Smooth muscle cell (in vitro differentiated cells): ENCODE results near the gene ADAMTS12. TPM values are rescaled to one million over a fixed set of nuclear protein-coding genes. Genes with fewer than 3 reads are reported as not detected.

Source experiments
- DNase-seq: peaks from one replicate; lab custom pipeline; 2025; ENCODE audit not compliant: unreplicated experiment; lab: John Stamatoyannopoulos, UW
- H2AFZ ChIP-seq: fragments of 200-600 bp; sonication (generic); 2 replicates; pipeline ENCODE4 v1.6.0; 2016; ENCODE audit warnings: antibody characterized with exemption, low read depth, mild to moderate bottlenecking
- H3F3A ChIP-seq: fragments of 200-600 bp; sonication (generic); 2 replicates; pipeline ENCODE4 v1.6.0; 2017; ENCODE audit warnings: antibody characterized with exemption, low read depth
- H3K27ac ChIP-seq: fragments of 200-600 bp; sonication (generic); 2 replicates; pipeline ENCODE4 v1.5.1; 2016; ENCODE audit warnings: low read depth, mild to moderate bottlenecking
- H3K27me3 ChIP-seq: fragments of 200-600 bp; sonication (generic); 2 replicates; pipeline ENCODE4 v1.6.1; 2016; ENCODE audit warnings: low read depth, mild to moderate bottlenecking
- H3K36me3 ChIP-seq: fragments of 200-600 bp; sonication (generic); 2 replicates; pipeline ENCODE4 v1.5.1; 2016; ENCODE audit warnings: low read depth
- H3K4me1 ChIP-seq: fragments of 200-600 bp; sonication (generic); 2 replicates; pipeline ENCODE4 v1.5.1; 2016; ENCODE audit warnings: low read depth
- H3K4me2 ChIP-seq: fragments of 200-600 bp; sonication (generic); 2 replicates; pipeline ENCODE4 v1.6.0; 2016; ENCODE audit warnings: mild to moderate bottlenecking
- H3K4me3 ChIP-seq: fragments of 200-600 bp; sonication (generic); 2 replicates; pipeline ENCODE4 v1.5.1; 2016; ENCODE audit warnings: mild to moderate bottlenecking
- H3K79me2 ChIP-seq: fragments of 200-600 bp; sonication (generic); 2 replicates; pipeline ENCODE4 v1.6.0; 2016; ENCODE audit warnings: low read depth, mild to moderate bottlenecking
- H3K9ac ChIP-seq: fragments of 200-600 bp; sonication (generic); 2 replicates; pipeline ENCODE4 v1.6.0; 2016; ENCODE audit warnings: low read depth
- H3K9me3 ChIP-seq: fragments of 200-600 bp; sonication (generic); replicated peaks from 2 replicates; pipeline ENCODE4 v1.5.1; 2016; ENCODE audit warnings: low read depth
- H4K20me1 ChIP-seq: fragments of 200-600 bp; sonication (generic); 2 replicates; pipeline ENCODE4 v1.6.0; 2016; ENCODE audit warnings: low read depth
- CTCF ChIP-seq: fragments of 200-600 bp; sonication (generic); IDR thresholded peaks from 2 replicates; pipeline ENCODE4 v1.5.1; 2017; ENCODE audit warnings: borderline replicate concordance, mild to moderate bottlenecking, antibody characterized with exemption; ENCODE audit not compliant: insufficient read depth, poor library complexity, severe bottlenecking
- WGBS: methylation state at CpG from one replicate; pipeline ENCODE4 v1.1.7; 2016; ENCODE audit warnings: low lambda C conversion rate; 5-methylcytosine and 5-hydroxymethylcytosine counted together
- polyA plus RNA-seq: library from polyadenylated mRNA; unstranded; fragments of >200 nt; fragmentation: Nextera tagmentation; extraction: Ambion mirVana; gene quantifications from 2 replicates; pipeline ENCODE4 v1.2.1, GENCODE V29; 2016
- total RNA-seq: library from RNA; depleted of rRNA; stranded (reverse); fragments of >200 nt; gene quantifications from 2 replicates; pipeline ENCODE4 v1.2.3, GENCODE V29; 2014

ADAMTS12 gene
- total and polyA plus RNA-seq, 2 experiments from 2014 or later, result 34.3 to 84.9 TPM

- no peak for TF ChIP-seq CTCF
- WGBS, result 85% methylated on average over 2 of the region's 2 CpGs
- no peak overlapping the region for H3K4me2 ChIP-seq
- no peaks in the 10 kb centered on the region for H3K27me3 ChIP-seq
- no peaks in the 10 kb centered on the region for H3K9me3 ChIP-seq
- no peak overlapping the region for H2AFZ ChIP-seq
- peaks cover 4% of the 10 kb centered on the region for H3K36me3 ChIP-seq
- H3F3A ChIP-seq, result no peaks in the 10 kb centered on the region
- no peak overlapping the region for H3K4me3 ChIP-seq
- no peak overlapping the region for H3K27ac ChIP-seq
- peaks cover 74% of the 10 kb centered on the region for H4K20me1 ChIP-seq
- no peak overlapping the region for H3K9ac ChIP-seq
- no peak for DNase-seq
- H3K79me2 ChIP-seq, result no peaks in the 10 kb centered on the region
- H3K4me1 ChIP-seq, result peaks cover 14% of the 10 kb centered on the region
Measured at GRCh38 chr5:33563530-33563929, 328.3 kb downstream of the ADAMTS12 start.

GRCh38 chr5:33558489-33558888 is 333.3 kb downstream of the ADAMTS12 start:
- no peak overlapping the region for H3K4me2 ChIP-seq
- WGBS, result 74% methylated on average over 1 of the region's 1 CpG
- no peak overlapping the region for H3K9ac ChIP-seq
- no peak for DNase-seq
- no peak overlapping the region for H3K4me3 ChIP-seq
- no peaks in the 10 kb centered on the region for H3K79me2 ChIP-seq
- H4K20me1 ChIP-seq, result peaks cover 43% of the 10 kb centered on the region
- TF ChIP-seq CTCF, result no peak
- H3K36me3 ChIP-seq, result peaks cover 4% of the 10 kb centered on the region
- no peaks in the 10 kb centered on the region for H3K9me3 ChIP-seq
- no peaks in the 10 kb centered on the region for H3K27me3 ChIP-seq
- no peak overlapping the region for H3K27ac ChIP-seq
- no peak overlapping the region for H2AFZ ChIP-seq
- no peaks in the 10 kb centered on the region for H3K4me1 ChIP-seq
- no peaks in the 10 kb centered on the region for H3F3A ChIP-seq

- no peak for DNase-seq
- H3K79me2 ChIP-seq, result no peaks in the 10 kb centered on the region
- no peaks in the 10 kb centered on the region for H3K4me1 ChIP-seq
- H3F3A ChIP-seq, result no peaks in the 10 kb centered on the region
- WGBS, result 87% methylated on average over 3 of the region's 3 CpGs
- no peak overlapping the region for H2AFZ ChIP-seq
- H3K27me3 ChIP-seq, result no peaks in the 10 kb centered on the region
- TF ChIP-seq CTCF, result no peak
- H3K27ac ChIP-seq, result no peak overlapping the region
- no peaks in the 10 kb centered on the region for H3K9me3 ChIP-seq
- H3K9ac ChIP-seq, result no peak overlapping the region
- H3K4me3 ChIP-seq, result no peak overlapping the region
- H3K4me2 ChIP-seq, result no peak overlapping the region
- peaks cover 7% of the 10 kb centered on the region for H3K36me3 ChIP-seq
- H4K20me1 ChIP-seq, result peaks cover 36% of the 10 kb centered on the region
Measured at GRCh38 chr5:33557605-33558004, 334.2 kb downstream of the ADAMTS12 start.
